K562 (cell line): Measurements from ENCODE around the gene ITPR3. TPM values are rescaled to one million over a fixed set of nuclear protein-coding genes. Genes with fewer than 3 reads are reported as not detected.

Experiments used
- ATAC-seq: fragments of 200-7000 bp; cut with Tn5 transposase; 3 replicates; pipeline ENCODE4 v1.9.1; 2020; ENCODE audit warnings: moderate library complexity
- BruUV-seq: library from RNA; stranded (reverse); fragments of 400-500 nt; replicated peaks from 2 replicates; lab custom pipeline; 2021; lab: Mats Ljungman, UMichigan
- CTCF ChIA-PET: fragments of 300-600 bp; formaldehyde crosslinking; extraction: SDS; loops from one replicate; lab custom pipeline; 2021; ENCODE audit warnings: low intra/inter-chr PET ratio; lab: Yijun Ruan, JAX
- POLR2A ChIA-PET: fragments of 300-600, 350-650 bp; sonication (Branson Sonifier 250); formaldehyde crosslinking; extraction: SDS; loops from one replicate; lab custom pipeline; 2021; ENCODE audit warnings: antibody characterized with exemption, inconsistent platforms; lab: Yijun Ruan, JAX
- DNase-seq, 4 experiments: peaks; one replicate each; pipeline versions ENCODE4 v3.0.0 to v3.0.0-alpha.2; 2011 to 2018; ENCODE audit warnings: low spot score in 3 of 4, mixed read lengths in 3 of 4; ENCODE audit errors: extremely low read depth in 1 of 4
- FAIRE-seq: peaks from 2 replicates; lab custom pipeline; 2011; peaks lifted over from hg19 to GRCh38; lab: Jason Lieb, UNC
- H2AFZ ChIP-seq: 2 replicates; pipeline ENCODE4 v1.6.0; 2011; ENCODE audit warnings: low read depth, low read length, control low read depth, inconsistent platforms
- H3K27ac ChIP-seq: fragments of 200-600 bp; 3 replicates; pipeline ENCODE4 v1.8.0; 2011; ENCODE audit warnings: low read depth, mild to moderate bottlenecking, control low read depth, inconsistent platforms, low read length, moderate library complexity, mixed read lengths; ENCODE audit errors: extremely low read depth
- H3K27me3 ChIP-seq, 2 experiments: fragments of 300-600 bp in 1 of 2; 2 replicates in 1 of 2; 3 replicates in 1 of 2; pipeline versions ENCODE4 v1.6.0 to v1.8.0; 2011; ENCODE audit warnings: inconsistent platforms in 2 of 2, low read length in 2 of 2, mild to moderate bottlenecking in 1 of 2, mixed read lengths in 1 of 2, moderate library complexity in 1 of 2; ENCODE audit not compliant: control insufficient read depth in 2 of 2, insufficient read depth in 2 of 2
- H3K36me3 ChIP-seq: fragments of 300-600 bp; 3 replicates; pipeline ENCODE4 v1.8.0; 2011; ENCODE audit warnings: mild to moderate bottlenecking, low read length, inconsistent platforms; ENCODE audit not compliant: control insufficient read depth, insufficient read depth
- H3K4me1 ChIP-seq, 2 experiments: fragments of 200-600 bp in 1 of 2; replicated peaks in 1 of 2; 2 replicates in 1 of 2; 3 replicates in 1 of 2; pipeline versions ENCODE4 v1.5.1 to v1.8.0; 2011; ENCODE audit warnings: inconsistent platforms in 2 of 2, low read length in 2 of 2, mild to moderate bottlenecking in 1 of 2, mixed read lengths in 1 of 2, moderate library complexity in 1 of 2; ENCODE audit not compliant: control insufficient read depth in 2 of 2, insufficient read depth in 2 of 2
- H3K4me2 ChIP-seq: 2 replicates; pipeline ENCODE4 v1.6.1; 2011; ENCODE audit warnings: low read length, control low read depth, inconsistent platforms, mixed read lengths; ENCODE audit not compliant: insufficient read depth
- H3K4me3 ChIP-seq: fragments of 200-600 bp; sonication (generic), shearing (Covaris generic); 2 replicates; pipeline ENCODE4 v1.5.1; 2016; ENCODE audit warnings: control low read depth, inconsistent platforms
- H3K79me2 ChIP-seq: fragments of 200-600 bp; 3 replicates; pipeline ENCODE4 v1.8.0; 2011; ENCODE audit warnings: low read length, inconsistent platforms; ENCODE audit not compliant: control insufficient read depth, insufficient read depth
- H3K9ac ChIP-seq, 2 experiments: 2 replicates each; pipeline versions ENCODE4 v1.6.0 to v1.6.1; 2011; ENCODE audit warnings: low read depth in 2 of 2, low read length in 2 of 2, control low read depth in 1 of 2, inconsistent platforms in 1 of 2, mild to moderate bottlenecking in 1 of 2, mixed read lengths in 1 of 2; ENCODE audit not compliant: insufficient read depth in 1 of 2
- H3K9me1 ChIP-seq: one replicate; pipeline ENCODE4 v1.6.0; 2011; ENCODE audit warnings: inconsistent platforms, mild to moderate bottlenecking, low read length, moderate library complexity; ENCODE audit not compliant: control insufficient read depth, insufficient read depth
- H3K9me3 ChIP-seq: replicated peaks from 2 replicates; pipeline ENCODE4 v1.5.1; 2011; ENCODE audit warnings: low read depth, low read length, inconsistent platforms; ENCODE audit not compliant: control insufficient read depth, insufficient read depth
- H4K20me1 ChIP-seq: replicated peaks from 2 replicates; pipeline ENCODE4 v1.6.1; 2011; ENCODE audit warnings: low read length, inconsistent platforms, mixed read lengths; ENCODE audit not compliant: control insufficient read depth, insufficient read depth
- CAMTA2 ChIP-seq: fragments of 250-450 bp; sonication (Bioruptor Pico); conservative IDR thresholded peaks from 2 replicates; pipeline ENCODE4 v1.5.1; 2022
- DACH1 ChIP-seq: fragments of 450-650 bp; IDR thresholded peaks from 2 replicates; pipeline ENCODE4 v1.6.1; 2018; ENCODE audit not compliant: partially characterized antibody
- ERF ChIP-seq: fragments of 450-650 bp; formaldehyde crosslinking; IDR thresholded peaks from 2 replicates; pipeline ENCODE4 v1.4.0; 2020; ENCODE audit warnings: mild to moderate bottlenecking, mixed read lengths
- MXD1 ChIP-seq: fragments of 250-450 bp; sonication (Bioruptor Pico); IDR thresholded peaks from 2 replicates; pipeline ENCODE4 v1.8.0; 2021; ENCODE audit warnings: borderline replicate concordance, mild to moderate bottlenecking, moderate library complexity; ENCODE audit not compliant: poor library complexity, severe bottlenecking
- MYBL2 ChIP-seq, 2 experiments: fragments of 450-650 bp in 1 of 2; sonication (generic) in 1 of 2; formaldehyde crosslinking in 1 of 2; IDR thresholded peaks; 2 replicates each; pipeline versions ENCODE4 v1.6.1 to v1.8.1; 2017 to 2022; ENCODE audit warnings: borderline replicate concordance in 1 of 2, inconsistent platforms in 1 of 2, low read depth in 1 of 2, mild to moderate bottlenecking in 1 of 2, missing genetic modification reagents in 1 of 2, moderate library complexity in 1 of 2
- POLR2A ChIP-seq: fragments of 450-650 bp; conservative IDR thresholded peaks from 2 replicates; pipeline ENCODE4 v1.6.1; 2016
- POLR2G ChIP-seq: fragments of 200-400 bp; formaldehyde crosslinking; IDR thresholded peaks from 2 replicates; pipeline ENCODE4 v1.6.1; 2017; ENCODE audit warnings: low read depth, mild to moderate bottlenecking, antibody characterized with exemption, low read length, moderate library complexity
- RBFOX2 ChIP-seq: fragments of 200-400 bp; formaldehyde crosslinking; IDR thresholded peaks from 2 replicates; pipeline ENCODE4 v1.6.1; 2017; ENCODE audit warnings: low read depth, mild to moderate bottlenecking, low read length, moderate library complexity
- RFX7 ChIP-seq: fragments of 250-450 bp; sonication (Bioruptor Pico); IDR thresholded peaks from 2 replicates; pipeline ENCODE4 v1.5.1; 2021; ENCODE audit warnings: mild to moderate bottlenecking
- SMAD2 ChIP-seq: fragments of 150-350 bp; IDR thresholded peaks from 2 replicates; pipeline ENCODE4 v1.6.1; 2014; ENCODE audit warnings: low read depth, mild to moderate bottlenecking, low read length
- SREBF2 ChIP-seq: sonication (generic); formaldehyde crosslinking; IDR thresholded peaks from 2 replicates; pipeline ENCODE4 v1.4.0; 2020; ENCODE audit warnings: mild to moderate bottlenecking, missing genetic modification reagents
- TRIM28 ChIP-seq: fragments of 450-650 bp; IDR thresholded peaks from 2 replicates; pipeline ENCODE4 v1.6.1; 2017
- U2AF2 ChIP-seq: fragments of 200-400 bp; formaldehyde crosslinking; optimal IDR thresholded peaks from 2 replicates; pipeline ENCODE3; 2017; ENCODE audit warnings: low read depth, mild to moderate bottlenecking, low read length
- USF1 ChIP-seq: sonication (generic); formaldehyde crosslinking; IDR thresholded peaks from 2 replicates; pipeline ENCODE4 v1.9.0; 2022; ENCODE audit warnings: mild to moderate bottlenecking, missing genetic modification reagents
- XRCC5 ChIP-seq: fragments of 200-400 bp; formaldehyde crosslinking; IDR thresholded peaks from 2 replicates; pipeline ENCODE4 v1.6.1; 2017; ENCODE audit warnings: low read depth, mild to moderate bottlenecking, low read length
- ZNF507 ChIP-seq: conservative IDR thresholded peaks from 2 replicates; pipeline ENCODE4 v1.6.1; 2017; ENCODE audit warnings: missing genetic modification characterization, missing compliant biosample characterization
- WGBS: fragments of 100-300 bp; shearing (Covaris generic); methylation state at CpG from one replicate; pipeline ENCODE4 v1.1.6; 2016; ENCODE audit warnings: low coverage, mixed read lengths; ENCODE audit not compliant: insufficient coverage; ENCODE audit errors: missing lambda C conversion rate; 5-methylcytosine and 5-hydroxymethylcytosine counted together
- in situ Hi-C: fragments of 300-500 bp; cut with MboI; formaldehyde crosslinking; loops from 4 replicates; pipeline ENCODE4 v1.15.0; 2018; ENCODE audit warnings: inconsistent platforms, mixed read lengths
- intact Hi-C: fragments of 100-400 bp; cut with micrococcal nuclease; formaldehyde crosslinking; loops from 2 replicates; pipeline ENCODE4 v1.14.2; 2022
- polyA plus RNA-seq, 8 experiments: library from polyadenylated mRNA; depleted of rRNA in 4 of 8; stranded (reverse) in 5 of 8; unstranded in 3 of 8; fragments of >200 nt; fragmentation: Nextera tagmentation in 2 of 8; fragmentation: Illumina TruSeq in 1 of 8; extraction: Ambion mirVana in 2 of 8; extraction: Trizol in 1 of 8; gene quantifications; 2 replicates each; pipeline versions ENCODE4 v1.2.1 to v1.2.3, GENCODE V29; 2011 to 2014; ENCODE audit warnings: inconsistent platforms in 1 of 8, missing spikeins in 1 of 8
- total RNA-seq, 7 experiments: library from RNA; depleted of rRNA in 6 of 7; stranded (reverse); fragments of >200 nt in 6 of 7; fragmentation: Illumina TruSeq in 2 of 7; extraction: Trizol in 2 of 7; gene quantifications; 2 replicates each; pipeline versions ENCODE4 v1.2.1 to v1.2.3, GENCODE V29; 2011 to 2021; ENCODE audit warnings: low replicate concordance in 1 of 7
- TF ChIP-seq, protein P1 (sequence below), 2 experiments: fragments of 200-800 bp in 1 of 2; sonication (Bioruptor generic) in 1 of 2; sonication (generic) in 1 of 2; formaldehyde crosslinking in 1 of 2; IDR thresholded peaks in 1 of 2; conservative IDR thresholded peaks in 1 of 2; 2 replicates each; pipeline versions ENCODE4 v1.5.0 to v1.6.1; 2016 to 2020; ENCODE audit warnings: missing compliant biosample characterization in 1 of 2, missing genetic modification characterization in 1 of 2, missing genetic modification reagents in 1 of 2

ITPR3 gene
- total and polyA plus RNA-seq, 9 of the 15 experiments (the other 6 are each of a cell fraction or from before 2014, with no cell fraction given): 0.39 to 35.7 (median 13.2) TPM

DNA sequence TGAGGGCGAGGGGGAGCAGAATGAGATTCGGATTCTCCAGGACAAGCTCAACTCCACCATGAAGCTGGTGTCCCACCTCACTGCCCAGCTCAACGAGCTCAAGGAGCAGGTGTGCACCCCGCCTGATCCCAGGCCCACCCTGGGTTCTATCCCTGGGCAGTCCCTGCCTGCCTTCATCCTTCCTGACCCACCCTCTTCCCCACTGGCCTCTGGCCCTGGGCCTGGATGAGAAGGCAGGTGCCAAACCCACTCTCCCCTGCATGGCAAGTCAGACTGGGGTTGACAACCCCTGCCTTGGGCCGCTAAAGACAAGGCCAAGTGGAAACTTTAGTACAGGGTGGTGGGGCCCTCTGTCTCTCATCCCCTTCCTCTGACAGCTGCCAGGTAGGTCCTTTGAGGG is 73.9 kb downstream of the ITPR3 start (continued):
- TF ChIP-seq, protein P1, sequence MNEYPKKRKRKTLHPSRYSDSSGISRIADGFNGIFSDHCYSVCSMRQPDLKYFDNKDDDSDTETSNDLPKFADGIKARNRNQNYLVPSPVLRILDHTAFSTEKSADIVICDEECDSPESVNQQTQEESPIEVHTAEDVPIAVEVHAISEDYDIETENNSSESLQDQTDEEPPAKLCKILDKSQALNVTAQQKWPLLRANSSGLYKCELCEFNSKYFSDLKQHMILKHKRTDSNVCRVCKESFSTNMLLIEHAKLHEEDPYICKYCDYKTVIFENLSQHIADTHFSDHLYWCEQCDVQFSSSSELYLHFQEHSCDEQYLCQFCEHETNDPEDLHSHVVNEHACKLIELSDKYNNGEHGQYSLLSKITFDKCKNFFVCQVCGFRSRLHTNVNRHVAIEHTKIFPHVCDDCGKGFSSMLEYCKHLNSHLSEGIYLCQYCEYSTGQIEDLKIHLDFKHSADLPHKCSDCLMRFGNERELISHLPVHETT (CRISPR knock-in tag; conservative IDR thresholded peaks at IDR 0.05 in 1 of 2, IDR thresholded peaks at IDR 0.05 in 1 of 2): no peak
- TF ChIP-seq SREBF2: no peak

- H3K9ac ChIP-seq: no peak overlapping the region
- BruUV-seq: no TSS peak
- no peak for TF ChIP-seq TRIM28
- peak; percentile 36; the same call in 1 of the 2 replicates for TF ChIP-seq POLR2A
- TF ChIP-seq ERF (CRISPR knock-in tag): no peak
- no peak for TF ChIP-seq XRCC5
- TF ChIP-seq RFX7: no peak
- no peak for TF ChIP-seq DACH1
- 0 out of 2 replicates have a peak, but pooled peaks have one; percentile 27 for TF ChIP-seq RBFOX2
- TF ChIP-seq MYBL2 (IDR thresholded peaks at IDR 0.05; ENCODE audit: low read depth): no peak
- no peak for TF ChIP-seq MYBL2 (CRISPR knock-in tag; IDR thresholded peaks at IDR 0.05; ENCODE audit: borderline replicate concordance)
- TF ChIP-seq CAMTA2 (CRISPR knock-in tag): no peak
- TF ChIP-seq ZNF507 (tag): no peak
- no peak for TF ChIP-seq SMAD2
- no peak for TF ChIP-seq MXD1
- TF ChIP-seq U2AF2: no peak
- TF ChIP-seq POLR2G: peak; percentile 57; the same call in 1 of the 2 replicates
- no peak for TF ChIP-seq USF1 (CRISPR knock-in tag)
Observed at GRCh38 chr6:33695451-33695887, 74.3 kb downstream of the ITPR3 start.

More at GRCh38 chr6:33695451-33695887, 74.3 kb downstream of the ITPR3 start:
- Histone ChIP-seq H3K36me3 (peaks cover 99% of the 10 kb centered on the region), H3K4me1 (peaks cover 5 to 26% of the 10 kb centered on the region in 2 experiments; a peak in 4 of 5 replicates), H3K4me2 (no peak overlapping the region), H3K9me1 (no peaks in the 10 kb centered on the region), H3K4me3 (no peak overlapping the region), H3K79me2 (no peaks in the 10 kb centered on the region), H3K27ac (no peak overlapping the region), H3K27me3 (no peaks in the 10 kb centered on the region), H2AFZ (no peak overlapping the region), H3K9me3 (no peaks in the 10 kb centered on the region), H4K20me1 (peaks cover 9% of the 10 kb centered on the region; the same call in 1 of the 2 replicates)
- DNase-seq (no peak), FAIRE-seq (no peak), ATAC-seq (no peak)
- ChIA-PET POLR2A (interaction anchor here (0.5 to 2.2 kb wide), 7 partner anchors 10 to 420 kb away, joined by 3 to 8 read pairs (median 3); partner anchors contain the start of gene UQCC2), CTCF (no interaction called here)
- in situ Hi-C loops: no loop called here
- intact Hi-C loops: no loop called here
- 94% methylated on average over 15 of the region's 16 CpGs for WGBS
